Measurements from ENCODE around the gene GALNT18.

GALNT18 gene

GRCh38 chr11:11512929-11513328, 108.9 kb downstream of the GALNT18 start:
- Histone ChIP-seq H3K79me2 (ENCODE audit: insufficient read depth, low read length) (no peaks in the 10 kb centered on the region), H3K9me2 (replicated peaks; ENCODE audit: insufficient read depth, low read length) (no peaks in the 10 kb centered on the region), H3K36me3 (ENCODE audit: low read length) (no peaks in the 10 kb centered on the region), H3K9ac (ENCODE audit: low read length) (no peak overlapping the region), H3K9me3 (ENCODE audit: insufficient read depth, low read length) (no peaks in the 10 kb centered on the region), H3K27me3 (ENCODE audit: low read length) (no peaks in the 10 kb centered on the region), H3F3A (ENCODE audit: insufficient read depth) (no peaks in the 10 kb centered on the region), H4K20me1 (ENCODE audit: low read depth, low read length) (no peaks in the 10 kb centered on the region), H3K27ac (ENCODE audit: low read depth, low read length) (no peak overlapping the region), H3K4me3 (ENCODE audit: insufficient read depth, low read length, poor library complexity, severe bottlenecking) (no peak overlapping the region), H2AFZ (ENCODE audit: low read depth, low read length, severe bottlenecking) (no peak overlapping the region), H3K4me2 (ENCODE audit: low read depth, low read length, poor library complexity, severe bottlenecking) (no peak overlapping the region)
- TF ChIP-seq, protein P1, sequence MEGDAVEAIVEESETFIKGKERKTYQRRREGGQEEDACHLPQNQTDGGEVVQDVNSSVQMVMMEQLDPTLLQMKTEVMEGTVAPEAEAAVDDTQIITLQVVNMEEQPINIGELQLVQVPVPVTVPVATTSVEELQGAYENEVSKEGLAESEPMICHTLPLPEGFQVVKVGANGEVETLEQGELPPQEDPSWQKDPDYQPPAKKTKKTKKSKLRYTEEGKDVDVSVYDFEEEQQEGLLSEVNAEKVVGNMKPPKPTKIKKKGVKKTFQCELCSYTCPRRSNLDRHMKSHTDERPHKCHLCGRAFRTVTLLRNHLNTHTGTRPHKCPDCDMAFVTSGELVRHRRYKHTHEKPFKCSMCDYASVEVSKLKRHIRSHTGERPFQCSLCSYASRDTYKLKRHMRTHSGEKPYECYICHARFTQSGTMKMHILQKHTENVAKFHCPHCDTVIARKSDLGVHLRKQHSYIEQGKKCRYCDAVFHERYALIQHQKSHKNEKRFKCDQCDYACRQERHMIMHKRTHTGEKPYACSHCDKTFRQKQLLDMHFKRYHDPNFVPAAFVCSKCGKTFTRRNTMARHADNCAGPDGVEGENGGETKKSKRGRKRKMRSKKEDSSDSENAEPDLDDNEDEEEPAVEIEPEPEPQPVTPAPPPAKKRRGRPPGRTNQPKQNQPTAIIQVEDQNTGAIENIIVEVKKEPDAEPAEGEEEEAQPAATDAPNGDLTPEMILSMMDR (IDR thresholded peaks at IDR 0.05; ENCODE audit: insufficient read depth, low read length, poor library complexity, severe bottlenecking), result no peak
- no peak for TF ChIP-seq EZH2phosphoT487 (conservative IDR thresholded peaks at IDR 0.05; ENCODE audit: low read length)

GRCh38 chr11:11512502-11512901, 109.3 kb downstream of the GALNT18 start:
- TF ChIP-seq EZH2phosphoT487 (conservative IDR thresholded peaks at IDR 0.05; ENCODE audit: low read length), result no peak
- TF ChIP-seq, protein P1 (IDR thresholded peaks at IDR 0.05; ENCODE audit: insufficient read depth, low read length, poor library complexity, severe bottlenecking), result no peak
- no peaks in the 10 kb centered on the region for H3K9me3 ChIP-seq (ENCODE audit: insufficient read depth, low read length)
- H3K27me3 ChIP-seq (ENCODE audit: low read length), result no peaks in the 10 kb centered on the region
- no peaks in the 10 kb centered on the region for H3K36me3 ChIP-seq (ENCODE audit: low read length)
- H2AFZ ChIP-seq (ENCODE audit: low read depth, low read length, severe bottlenecking), result no peak overlapping the region
- H3K9me2 ChIP-seq (replicated peaks; ENCODE audit: insufficient read depth, low read length), result no peaks in the 10 kb centered on the region
- no peak overlapping the region for H3K27ac ChIP-seq (ENCODE audit: low read depth, low read length)
- no peaks in the 10 kb centered on the region for H3K79me2 ChIP-seq (ENCODE audit: insufficient read depth, low read length)
- no peak overlapping the region for H3K4me3 ChIP-seq (ENCODE audit: insufficient read depth, low read length, poor library complexity, severe bottlenecking)
- no peak overlapping the region for H3K4me2 ChIP-seq (ENCODE audit: low read depth, low read length, poor library complexity, severe bottlenecking)
- H3F3A ChIP-seq (ENCODE audit: insufficient read depth), result no peaks in the 10 kb centered on the region
- no peak overlapping the region for H3K9ac ChIP-seq (ENCODE audit: low read length)
- no peaks in the 10 kb centered on the region for H4K20me1 ChIP-seq (ENCODE audit: low read depth, low read length)

- Histone ChIP-seq H3K79me2 (ENCODE audit: insufficient read depth, low read length) (no peaks in the 10 kb centered on the region), H3K9ac (ENCODE audit: low read length) (no peak overlapping the region), H3K27ac (ENCODE audit: low read depth, low read length) (no peak overlapping the region), H3K4me3 (ENCODE audit: insufficient read depth, low read length, poor library complexity, severe bottlenecking) (no peak overlapping the region), H3K36me3 (ENCODE audit: low read length) (no peaks in the 10 kb centered on the region), H3K4me2 (ENCODE audit: low read depth, low read length, poor library complexity, severe bottlenecking) (no peak overlapping the region), H3K27me3 (ENCODE audit: low read length) (no peaks in the 10 kb centered on the region), H2AFZ (ENCODE audit: low read depth, low read length, severe bottlenecking) (no peak overlapping the region), H3K9me2 (replicated peaks; ENCODE audit: insufficient read depth, low read length) (no peaks in the 10 kb centered on the region), H4K20me1 (ENCODE audit: low read depth, low read length) (no peaks in the 10 kb centered on the region), H3F3A (ENCODE audit: insufficient read depth) (no peaks in the 10 kb centered on the region), H3K9me3 (ENCODE audit: insufficient read depth, low read length) (no peaks in the 10 kb centered on the region)
- TF ChIP-seq, protein P1 (IDR thresholded peaks at IDR 0.05; ENCODE audit: insufficient read depth, low read length, poor library complexity, severe bottlenecking), result no peak
- TF ChIP-seq EZH2phosphoT487 (conservative IDR thresholded peaks at IDR 0.05; ENCODE audit: low read length), result no peak
Measured at GRCh38 chr11:11512090-11512489, 109.7 kb downstream of the GALNT18 start.

Data from SU-DHL-6 (cell line).